Prostate gland (tissue), 2 donors: ENCODE measurements around the gene TAF1C. TPM values are rescaled to one million over a fixed set of nuclear protein-coding genes. Genes with fewer than 3 reads are reported as not detected.
"Not testable (repeated sequence)": the region's sequence is repeated elsewhere in the genome, so short reads cannot be mapped to it uniquely, and the experiment has no call there.

Experiments
- DNase-seq: peaks from one replicate; pipeline ENCODE4 v3.0.0-alpha.2; 2019; ENCODE audit warnings: low spot score
- H3K27ac ChIP-seq, 2 donors: fragments of 200-600 bp; sonication (generic); 2 replicates each; pipeline ENCODE4 v1.5.1; 2017 to 2019
- H3K27me3 ChIP-seq: fragments of 200-600 bp; sonication (generic); replicated peaks from 2 replicates; pipeline ENCODE4 v1.5.1; 2019; ENCODE audit not compliant: insufficient read depth
- H3K36me3 ChIP-seq, 2 donors: fragments of 200-600 bp; sonication (generic); 1 replicate in 1 of 2; 2 replicates in 1 of 2; pipeline versions ENCODE4 v1.5.1 to v1.8.1; 2017 to 2019
- H3K4me1 ChIP-seq: fragments of 200-600 bp; sonication (generic); replicated peaks from 2 replicates; pipeline ENCODE4 v1.5.1; 2019
- H3K4me3 ChIP-seq, 2 donors: fragments of 200-600 bp; sonication (generic); 2 replicates each; pipeline ENCODE4 v1.5.1; 2017 to 2019
- H3K9me3 ChIP-seq: fragments of 200-600 bp; sonication (generic); 2 replicates; pipeline ENCODE4 v1.5.1; 2017
- CTCF ChIP-seq, 4 experiments: fragments of 200-600 bp in 2 of 4; fragments of 450-650 bp in 2 of 4; sonication (generic) in 2 of 4; IDR thresholded peaks; 1 replicate in 3 of 4; 2 replicates in 1 of 4; pipeline ENCODE4 v1.5.1; 2016 to 2019; ENCODE audit warnings: antibody characterized with exemption in 4 of 4, mild to moderate bottlenecking in 2 of 4, moderate library complexity in 2 of 4
- POLR2A ChIP-seq: fragments of 450-650 bp; IDR thresholded peaks from one replicate; pipeline ENCODE4 v1.6.1; 2016; ENCODE audit warnings: antibody characterized with exemption, mild to moderate bottlenecking
- POLR2AphosphoS5 ChIP-seq: sonication (generic); formaldehyde crosslinking; IDR thresholded peaks from one replicate; pipeline ENCODE4 v1.6.1; 2017; ENCODE audit warnings: antibody characterized with exemption
- WGBS: methylation state at CpG from one replicate; pipeline ENCODE4 v1.1.5; 2018; 5-methylcytosine and 5-hydroxymethylcytosine counted together
- intact Hi-C: fragments of 100-400 bp; cut with DNase I; formaldehyde crosslinking; loops from one replicate; pipeline ENCODE4 v1.14.2; 2022
- total RNA-seq, 2 donors: library from RNA; depleted of rRNA; stranded (reverse); fragments of >200 nt; gene quantifications; one replicate each; pipeline ENCODE4 v1.1.0, GENCODE V29; 2016

TAF1C gene
- total RNA-seq, 2 donors from 2014 or later = 53.4 to 87.9 TPM

- Histone ChIP-seq H3K4me1 (no peaks in the 10 kb centered on the region), H3K27me3 (no peaks in the 10 kb centered on the region), H3K9me3 (no peaks in the 10 kb centered on the region), H3K27ac (no peak overlapping the region), H3K4me3 (no peak overlapping the region), H3K36me3 (no peaks in the 10 kb centered on the region)
- TF ChIP-seq POLR2A (no peak), CTCF (IDR thresholded peaks at IDR 0.05) (no peak), POLR2AphosphoS5 (no peak)
- intact Hi-C loops = no loop called here
- 77% methylated on average over 6 of the region's 6 CpGs for WGBS
- no peak for DNase-seq
These were observed 32.1 kb upstream of the TAF1C start for GRCh38 chr16:84218956-84219355.

GRCh38 chr16:84218176-84218823 is 31.4 kb upstream of the TAF1C start:
- Histone ChIP-seq H3K9me3 (no peaks in the 10 kb centered on the region), H3K4me3 (no peak overlapping the region), H3K27ac (no peak overlapping the region), H3K36me3 (no peaks in the 10 kb centered on the region), H3K27me3 (no peaks in the 10 kb centered on the region), H3K4me1 (no peaks in the 10 kb centered on the region)
- DNase-seq = no peak
- intact Hi-C loops = no loop called here
- WGBS = 82% methylated on average over 17 of the region's 17 CpGs
- TF ChIP-seq CTCF (IDR thresholded peaks at IDR 0.05) (no peak), POLR2A (no peak), POLR2AphosphoS5 (no peak)

- H3K27me3 ChIP-seq, DNase-seq, H3K4me3 ChIP-seq, H3K9me3 ChIP-seq, H3K36me3 ChIP-seq, H3K27ac ChIP-seq, intact Hi-C loops, H3K4me1 ChIP-seq: not testable (repeated sequence)
- 94% methylated on average over 3 of the region's 3 CpGs for WGBS
These were observed 29.3 kb upstream of the TAF1C start for GRCh38 chr16:84216144-84216543.

GRCh38 chr16:84215531-84215930 is 28.7 kb upstream of the TAF1C start:
- no peak for DNase-seq
- H3K4me3 ChIP-seq = no peak overlapping the region
- no peaks in the 10 kb centered on the region for H3K9me3 ChIP-seq
- no peak for TF ChIP-seq POLR2A
- no peak for TF ChIP-seq CTCF (IDR thresholded peaks at IDR 0.05)
- TF ChIP-seq POLR2AphosphoS5 = no peak
- 89% methylated on average over 5 of the region's 5 CpGs for WGBS
- intact Hi-C loops = no loop called here
- no peak overlapping the region for H3K27ac ChIP-seq
- no peaks in the 10 kb centered on the region for H3K4me1 ChIP-seq
- H3K36me3 ChIP-seq = no peaks in the 10 kb centered on the region
- H3K27me3 ChIP-seq = no peaks in the 10 kb centered on the region

- intact Hi-C loops = no loop called here
- WGBS = 71% methylated on average over 15 of the region's 15 CpGs
- TF ChIP-seq POLR2A (no peak), CTCF (IDR thresholded peaks at IDR 0.05) (no peak), POLR2AphosphoS5 (no peak)
- Histone ChIP-seq H3K36me3 (no peaks in the 10 kb centered on the region), H3K4me1 (no peaks in the 10 kb centered on the region), H3K4me3 (no peak overlapping the region), H3K9me3 (no peaks in the 10 kb centered on the region), H3K27me3 (no peaks in the 10 kb centered on the region), H3K27ac (no peak overlapping the region)
- no peak for DNase-seq
These were observed 27.7 kb upstream of the TAF1C start for GRCh38 chr16:84214451-84215066.
